ENCODE results near the gene HAPLN3.

The HAPLN3 gene

DNA sequence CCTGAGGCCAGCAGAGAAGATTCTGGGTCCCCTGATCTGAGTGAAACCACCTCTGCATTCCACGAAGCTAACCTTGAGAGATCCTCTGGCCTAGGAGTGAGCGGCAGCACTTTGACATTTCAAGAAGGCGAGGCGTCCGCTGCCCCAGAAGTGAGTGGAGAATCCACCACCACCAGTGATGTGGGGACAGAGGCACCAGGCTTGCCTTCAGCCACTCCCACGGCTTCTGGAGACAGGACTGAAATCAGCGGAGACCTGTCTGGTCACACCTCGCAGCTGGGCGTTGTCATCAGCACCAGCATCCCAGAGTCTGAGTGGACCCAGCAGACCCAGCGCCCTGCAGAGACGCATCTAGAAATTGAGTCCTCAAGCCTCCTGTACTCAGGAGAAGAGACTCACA lies 36.4 kb downstream of the HAPLN3 start:
- no peaks in the 10 kb centered on the region for H3K4me1 ChIP-seq (ENCODE audit: control insufficient read depth, insufficient read depth, low read length)
- no peak overlapping the region for H3K4me3 ChIP-seq (ENCODE audit: low read depth, low read length)
- H3K9me3 ChIP-seq (ENCODE audit: control insufficient read depth, insufficient read depth, low read depth, low read length) = no peaks in the 10 kb centered on the region
- no peak for TF ChIP-seq ZIC2 (tag by site-specific recombination; IDR thresholded peaks at IDR 0.05)
- no peak for TF ChIP-seq ZNF423 (tag by site-specific recombination; IDR thresholded peaks at IDR 0.05)
- TF ChIP-seq SP7 (tag by site-specific recombination; IDR thresholded peaks at IDR 0.05) = no peak
- TF ChIP-seq ZNF585B (tag by site-specific recombination; IDR thresholded peaks at IDR 0.05) = no peak
- no peak for TF ChIP-seq SALL2 (tag by site-specific recombination; IDR thresholded peaks at IDR 0.05; ENCODE audit: borderline replicate concordance)
- TF ChIP-seq, protein P1, sequence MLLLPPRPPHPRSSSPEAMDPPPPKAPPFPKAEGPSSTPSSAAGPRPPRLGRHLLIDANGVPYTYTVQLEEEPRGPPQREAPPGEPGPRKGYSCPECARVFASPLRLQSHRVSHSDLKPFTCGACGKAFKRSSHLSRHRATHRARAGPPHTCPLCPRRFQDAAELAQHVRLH (tag by site-specific recombination; IDR thresholded peaks at IDR 0.05) = no peak
- TF ChIP-seq ZNF560 (tag by site-specific recombination; IDR thresholded peaks at IDR 0.05; ENCODE audit: borderline replicate concordance) = no peak
- no peak for TF ChIP-seq ZNF202 (tag by site-specific recombination; IDR thresholded peaks at IDR 0.05; ENCODE audit: borderline replicate concordance)
- TF ChIP-seq, protein P2, sequence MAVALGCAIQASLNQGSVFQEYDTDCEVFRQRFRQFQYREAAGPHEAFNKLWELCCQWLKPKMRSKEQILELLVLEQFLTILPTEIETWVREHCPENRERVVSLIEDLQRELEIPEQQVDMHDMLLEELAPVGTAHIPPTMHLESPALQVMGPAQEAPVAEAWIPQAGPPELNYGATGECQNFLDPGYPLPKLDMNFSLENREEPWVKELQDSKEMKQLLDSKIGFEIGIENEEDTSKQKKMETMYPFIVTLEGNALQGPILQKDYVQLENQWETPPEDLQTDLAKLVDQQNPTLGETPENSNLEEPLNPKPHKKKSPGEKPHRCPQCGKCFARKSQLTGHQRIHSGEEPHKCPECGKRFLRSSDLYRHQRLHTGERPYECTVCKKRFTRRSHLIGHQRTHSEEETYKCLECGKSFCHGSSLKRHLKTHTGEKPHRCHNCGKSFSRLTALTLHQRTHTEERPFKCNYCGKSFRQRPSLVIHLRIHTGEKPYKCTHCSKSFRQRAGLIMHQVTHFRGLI (tag by site-specific recombination; IDR thresholded peaks at IDR 0.05) = no peak
- ChIA-PET CTCF (interaction anchor here (0.6 to 0.9 kb wide), 3 partner anchors 203 to 348 kb away, joined by 3 to 5 read pairs (median 3); no protein-coding TSS in a partner anchor), POLR2A (no interaction called here)
- no peaks in the 10 kb centered on the region for H3K36me3 ChIP-seq (ENCODE audit: control insufficient read depth in 2 of 2, insufficient read depth in 1 of 2, low read length in 2 of 2)
- no peak overlapping the region for H3K27ac ChIP-seq (ENCODE audit: extremely low read depth, low read depth, low read length)

- CTCF ChIA-PET = no interaction called here
- POLR2A ChIA-PET = no interaction called here
- TF ChIP-seq ZNF221 (tag by site-specific recombination; IDR thresholded peaks at IDR 0.05; ENCODE audit: borderline replicate concordance) = no peak
- TF ChIP-seq ZNF239 (tag by site-specific recombination; IDR thresholded peaks at IDR 0.05) = peak; percentile 94
Measured at GRCh38 chr15:88852476-88852875, 42.9 kb downstream of the HAPLN3 start.

DNA sequence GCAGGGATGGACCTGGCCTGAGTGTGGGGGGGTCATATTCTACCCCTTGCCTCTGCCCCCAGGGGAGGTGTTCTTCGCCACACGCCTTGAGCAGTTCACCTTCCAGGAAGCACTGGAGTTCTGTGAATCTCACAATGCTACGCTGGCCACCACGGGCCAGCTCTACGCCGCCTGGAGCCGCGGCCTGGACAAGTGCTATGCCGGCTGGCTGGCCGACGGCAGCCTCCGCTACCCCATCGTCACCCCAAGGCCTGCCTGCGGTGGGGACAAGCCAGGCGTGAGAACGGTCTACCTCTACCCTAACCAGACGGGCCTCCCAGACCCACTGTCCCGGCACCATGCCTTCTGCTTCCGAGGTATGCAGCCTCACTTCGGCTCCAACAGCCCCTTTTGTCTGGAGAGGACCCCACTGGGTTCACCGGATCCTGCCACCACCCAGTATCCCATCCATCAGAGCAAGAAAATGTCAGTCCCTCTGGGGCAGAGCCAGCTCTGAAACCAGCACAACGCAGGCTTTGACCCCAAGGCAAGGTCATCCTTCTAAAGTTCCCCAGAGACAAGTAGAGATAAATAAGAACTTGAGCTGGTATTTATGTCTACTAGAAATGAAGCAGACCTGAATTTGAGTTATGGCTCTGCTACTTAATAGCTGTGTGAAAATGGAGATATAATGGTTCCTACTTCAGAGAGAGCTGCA lies 45.8 kb downstream of the HAPLN3 start:
- Histone ChIP-seq H3K27ac (ENCODE audit: extremely low read depth, low read depth, low read length) (no peak overlapping the region), H3K4me1 (ENCODE audit: control insufficient read depth, insufficient read depth, low read length) (no peaks in the 10 kb centered on the region), H3K36me3 (ENCODE audit: control insufficient read depth in 2 of 2, insufficient read depth in 1 of 2, low read length in 2 of 2) (no peaks in the 10 kb centered on the region), H3K4me3 (ENCODE audit: low read depth, low read length) (no peak overlapping the region), H3K9me3 (ENCODE audit: control insufficient read depth, insufficient read depth, low read depth, low read length) (no peaks in the 10 kb centered on the region; the same call in 1 of the 2 replicates)
- no peak for TF ChIP-seq ELK4 (IDR thresholded peaks at IDR 0.05; ENCODE audit: borderline replicate concordance, low read depth, low read length)
- no peak for TF ChIP-seq GLI2 (tag by site-specific recombination; IDR thresholded peaks at IDR 0.05; ENCODE audit: borderline replicate concordance, low read depth)
- TF ChIP-seq ZNF529 (tag by site-specific recombination; IDR thresholded peaks at IDR 0.05; ENCODE audit: insufficient replicate concordance) = no peak
- TF ChIP-seq ZBTB26 (tag by site-specific recombination; optimal IDR thresholded peaks at IDR 0.05) = no peak
- TF ChIP-seq GLIS2 (tag by site-specific recombination; IDR thresholded peaks at IDR 0.05) = no peak
- TF ChIP-seq, protein P3, sequence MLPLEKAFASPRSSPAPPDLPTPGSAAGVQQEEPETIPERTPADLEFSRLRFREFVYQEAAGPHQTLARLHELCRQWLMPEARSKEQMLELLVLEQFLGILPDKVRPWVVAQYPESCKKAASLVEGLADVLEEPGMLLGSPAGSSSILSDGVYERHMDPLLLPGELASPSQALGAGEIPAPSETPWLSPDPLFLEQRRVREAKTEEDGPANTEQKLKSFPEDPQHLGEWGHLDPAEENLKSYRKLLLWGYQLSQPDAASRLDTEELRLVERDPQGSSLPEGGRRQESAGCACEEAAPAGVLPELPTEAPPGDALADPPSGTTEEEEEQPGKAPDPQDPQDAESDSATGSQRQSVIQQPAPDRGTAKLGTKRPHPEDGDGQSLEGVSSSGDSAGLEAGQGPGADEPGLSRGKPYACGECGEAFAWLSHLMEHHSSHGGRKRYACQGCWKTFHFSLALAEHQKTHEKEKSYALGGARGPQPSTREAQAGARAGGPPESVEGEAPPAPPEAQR (tag by site-specific recombination; IDR thresholded peaks at IDR 0.05) = no peak
- TF ChIP-seq PRDM6 (tag by site-specific recombination; IDR thresholded peaks at IDR 0.05) = peak; percentile 44; the same call in 1 of the 2 replicates
- TF ChIP-seq ZNF155 (tag by site-specific recombination; IDR thresholded peaks at IDR 0.05) = no peak
- POLR2A ChIA-PET = no interaction called here
- CTCF ChIA-PET = interaction anchor here (0.7 to 0.9 kb wide), 2 partner anchors 15 to 415 kb away, joined by 3 to 4 read pairs; no protein-coding TSS in a partner anchor

More at GRCh38 chr15:88852476-88852875, 42.9 kb downstream of the HAPLN3 start:
- Histone ChIP-seq H3K9me3 (ENCODE audit: control insufficient read depth, insufficient read depth, low read depth, low read length) (no peaks in the 10 kb centered on the region; the same call in 1 of the 2 replicates), H3K27ac (ENCODE audit: extremely low read depth, low read depth, low read length) (no peak overlapping the region), H3K4me1 (ENCODE audit: control insufficient read depth, insufficient read depth, low read length) (no peaks in the 10 kb centered on the region), H3K36me3 (ENCODE audit: control insufficient read depth in 2 of 2, insufficient read depth in 1 of 2, low read length in 2 of 2) (no peaks in the 10 kb centered on the region), H3K4me3 (ENCODE audit: low read depth, low read length) (no peak overlapping the region)
